ENCODE data around the gene MYO15B. TPM values are rescaled to one million over a fixed set of nuclear protein-coding genes. Genes with fewer than 3 reads are reported as not detected.

Gene MYO15B
- total and polyA plus RNA-seq, 2 donors (not counting 1 experiment from before 2014, with no cell fraction given) = 452 to 1,019 TPM

DNA sequence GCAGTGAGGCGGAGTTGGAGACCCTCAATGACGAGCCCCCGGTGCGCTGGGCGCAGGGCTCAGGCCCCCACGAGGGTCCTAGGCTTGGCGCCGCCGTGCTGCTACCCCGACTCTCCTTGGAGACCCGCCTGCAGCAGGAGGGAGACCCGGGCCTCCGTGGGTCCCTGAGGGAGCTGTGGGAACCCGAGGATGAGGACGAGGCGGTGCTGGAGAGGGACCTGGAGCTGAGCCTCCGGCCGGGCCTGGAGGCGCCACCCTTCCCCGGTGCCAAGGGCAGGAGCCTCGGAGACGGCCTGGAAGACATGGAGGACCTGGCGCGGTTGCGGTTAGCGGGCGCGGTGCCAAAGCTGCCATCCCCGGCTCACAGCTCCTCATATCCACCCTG is 2.3 kb downstream of the MYO15B start:
- H3K9ac ChIP-seq (ENCODE audit: low read length) = peak overlapping the region; percentile 46
- H3K4me1 Mint-ChIP-seq = peaks cover 19% of the 10 kb centered on the region
- H3K36me3 ChIP-seq (replicated peaks in 1 of 2; ENCODE audit: control extremely low read depth in 1 of 2, control insufficient read depth in 1 of 2, extremely low read depth in 1 of 2, insufficient read depth in 2 of 2, low read length in 1 of 2) = peaks cover 0 to 14% of the 10 kb centered on the region in 2 experiments
- peak overlapping the region in 2 of 5 experiments; percentile 52 to 87 for H3K4me3 ChIP-seq (ENCODE audit: control extremely low read depth in 1 of 5, extremely low read depth in 1 of 5, insufficient read depth in 1 of 5, low read depth in 2 of 5, low read length in 4 of 5)
- no peak for TF ChIP-seq CTCF (IDR thresholded peaks at IDR 0.05)
- TF ChIP-seq EZH2 (IDR thresholded peaks at IDR 0.05; ENCODE audit: borderline replicate concordance, insufficient read depth, low read depth, low read length, poor library complexity, severe bottlenecking) = no peak
- WGBS (ENCODE audit: insufficient coverage) = 90% methylated on average over 25 of the region's 29 CpGs
- H2AFZ ChIP-seq (ENCODE audit: insufficient read depth, low read depth, low read length, poor library complexity, severe bottlenecking) = no peak overlapping the region
- CTCF ChIA-PET = interaction anchor here (0.9 to 2.5 kb wide), 5 partner anchors 11 to 74 kb away, joined by 3 to 13 read pairs (median 4); partner anchors contain the start of genes LLGL2, SMIM5 and TSEN54
- POLR2A ChIA-PET = no interaction called here
- H4K20me1 ChIP-seq (ENCODE audit: control insufficient read depth, insufficient read depth, low read length, poor library complexity, severe bottlenecking) = peaks cover 16% of the 10 kb centered on the region
- peaks cover 4 to 20% of the 10 kb centered on the region in 2 donors for H3K4me1 ChIP-seq (ENCODE audit: control insufficient read depth in 2 of 2, insufficient read depth in 2 of 2, low read length in 2 of 2)
- no peak for ATAC-seq (ENCODE audit: low read depth)
- H3K27me3 ChIP-seq (replicated peaks in 1 of 4; ENCODE audit: control extremely low read depth in 1 of 4, control insufficient read depth in 3 of 4, insufficient read depth in 4 of 4, low read length in 3 of 4) = no peaks in the 10 kb centered on the region
- H3K9me3 Mint-ChIP-seq (ENCODE audit: insufficient read depth) = no peaks in the 10 kb centered on the region
- peak overlapping the region; percentile 15 for H3K27ac Mint-ChIP-seq
- DNase-seq = no peak
- intact Hi-C loops (cut with micrococcal nuclease) = loop anchor here (1.0 to 2.0 kb wide), 7 partner anchors 19 to 329 kb away; partner anchors contain the start of genes GGA3, LLGL2, MRPS7 and SLC25A19
- H3K4me2 ChIP-seq (replicated peaks; ENCODE audit: low read depth, low read length, poor library complexity, severe bottlenecking) = peak overlapping the region; percentile 99
- no peak overlapping the region for H3K27ac ChIP-seq (ENCODE audit: low read length in 2 of 2)
- H3K4me3 Mint-ChIP-seq = peak overlapping the region; percentile 67
- no peaks in the 10 kb centered on the region for H3K9me3 ChIP-seq (ENCODE audit: control extremely low read depth in 1 of 3, control insufficient read depth in 2 of 3, insufficient read depth in 1 of 3, low read length in 2 of 3)
- H3K79me2 ChIP-seq (ENCODE audit: control insufficient read depth, insufficient read depth, low read length) = no peaks in the 10 kb centered on the region
- no peaks in the 10 kb centered on the region for H3K27me3 Mint-ChIP-seq

- H3K79me2 ChIP-seq (ENCODE audit: control insufficient read depth, insufficient read depth, low read length) = no peaks in the 10 kb centered on the region
- CTCF ChIA-PET = interaction anchor here (0.9 to 2.5 kb wide), 5 partner anchors 11 to 74 kb away, joined by 3 to 13 read pairs (median 4); partner anchors contain the start of genes LLGL2, SMIM5 and TSEN54
- no peaks in the 10 kb centered on the region for H3K27me3 Mint-ChIP-seq
- ATAC-seq (ENCODE audit: low read depth) (no peak), DNase-seq (peak; percentile 42)
- no peaks in the 10 kb centered on the region for H3K9me3 ChIP-seq (ENCODE audit: control extremely low read depth in 1 of 3, control insufficient read depth in 2 of 3, insufficient read depth in 1 of 3, low read length in 2 of 3)
- peaks cover 0 to 14% of the 10 kb centered on the region in 2 experiments for H3K36me3 ChIP-seq (replicated peaks in 1 of 2; ENCODE audit: control extremely low read depth in 1 of 2, control insufficient read depth in 1 of 2, extremely low read depth in 1 of 2, insufficient read depth in 2 of 2, low read length in 1 of 2)
- H3K9ac ChIP-seq (ENCODE audit: low read length) = no peak overlapping the region
- H3K27ac ChIP-seq (ENCODE audit: low read length in 2 of 2) = no peak overlapping the region
- H2AFZ ChIP-seq (ENCODE audit: insufficient read depth, low read depth, low read length, poor library complexity, severe bottlenecking) = no peak overlapping the region
- no peak overlapping the region for H3K4me3 ChIP-seq (ENCODE audit: control extremely low read depth in 1 of 5, extremely low read depth in 1 of 5, insufficient read depth in 1 of 5, low read depth in 2 of 5, low read length in 4 of 5)
- intact Hi-C loops (cut with micrococcal nuclease) = no loop called here
- peaks cover 16% of the 10 kb centered on the region for H4K20me1 ChIP-seq (ENCODE audit: control insufficient read depth, insufficient read depth, low read length, poor library complexity, severe bottlenecking)
- no peaks in the 10 kb centered on the region for H3K9me3 Mint-ChIP-seq (ENCODE audit: insufficient read depth)
- H3K4me1 Mint-ChIP-seq = peaks cover 19% of the 10 kb centered on the region
- TF ChIP-seq CTCF (IDR thresholded peaks at IDR 0.05) (no peak), EZH2 (IDR thresholded peaks at IDR 0.05; ENCODE audit: borderline replicate concordance, insufficient read depth, low read depth, low read length, poor library complexity, severe bottlenecking) (no peak)
- POLR2A ChIA-PET = no interaction called here
- peaks cover 4 to 20% of the 10 kb centered on the region in 2 donors for H3K4me1 ChIP-seq (ENCODE audit: control insufficient read depth in 2 of 2, insufficient read depth in 2 of 2, low read length in 2 of 2)
- 63% methylated on average over 6 of the region's 8 CpGs for whole genome bisulfite sequencing (ENCODE audit: insufficient coverage)
- peak overlapping the region; percentile 67 for H3K4me3 Mint-ChIP-seq
- H3K4me2 ChIP-seq (replicated peaks; ENCODE audit: low read depth, low read length, poor library complexity, severe bottlenecking) = peak overlapping the region; percentile 99
- peak overlapping the region; percentile 16 for H3K27ac Mint-ChIP-seq
- H3K27me3 ChIP-seq (replicated peaks in 1 of 4; ENCODE audit: control extremely low read depth in 1 of 4, control insufficient read depth in 3 of 4, insufficient read depth in 4 of 4, low read length in 3 of 4) = no peaks in the 10 kb centered on the region
Measured at GRCh38 chr17:75590314-75590761, 2.7 kb downstream of the MYO15B start.
